ENCODE data around the gene FERMT3.

FERMT3 gene

GRCh38 chr11:64246871-64247728, 40.6 kb downstream of the FERMT3 start, which contains the start of gene PPP1R14B:
TSS of gene PPP1R14B (minus strand) at chr11:64246943. CDS start at chr11:64246673, 270 bp downstream.
- H3K4me3 ChIP-seq (ENCODE audit: low read depth, low read length), result peak within 1 kb of the TSS; percentile 96
- DNase-seq (ENCODE audit: low read depth), result no peak
- TF ChIP-seq CTCF (IDR thresholded peaks at IDR 0.05; ENCODE audit: control insufficient read depth, extremely low read depth, insufficient read depth), result 0 out of 2 replicates have a peak, but pooled peaks have one; percentile 4

GRCh38 chr11:64247729-64248531, 41.4 kb downstream of the FERMT3 start:
- peak overlapping the region; percentile 64 for H3K4me3 ChIP-seq (ENCODE audit: low read depth, low read length)
- no peak for DNase-seq (ENCODE audit: low read depth)
- no peak for TF ChIP-seq CTCF (IDR thresholded peaks at IDR 0.05; ENCODE audit: control insufficient read depth, extremely low read depth, insufficient read depth)

GRCh38 chr11:64248578-64248977, 42.1 kb downstream of the FERMT3 start:
- DNase-seq (ENCODE audit: low read depth), result no peak
- no peak for TF ChIP-seq CTCF (IDR thresholded peaks at IDR 0.05; ENCODE audit: control insufficient read depth, extremely low read depth, insufficient read depth)
- H3K4me3 ChIP-seq (ENCODE audit: low read depth, low read length), result no peak overlapping the region

- no peak for DNase-seq (ENCODE audit: low read depth)
- no peak overlapping the region for H3K4me3 ChIP-seq (ENCODE audit: low read depth, low read length)
- no peak for TF ChIP-seq CTCF (IDR thresholded peaks at IDR 0.05; ENCODE audit: control insufficient read depth, extremely low read depth, insufficient read depth)
Measured at GRCh38 chr11:64249038-64249437, 42.5 kb downstream of the FERMT3 start.

- no peak overlapping the region for H3K4me3 ChIP-seq (ENCODE audit: low read depth, low read length)
- no peak for TF ChIP-seq CTCF (IDR thresholded peaks at IDR 0.05; ENCODE audit: control insufficient read depth, extremely low read depth, insufficient read depth)
- no peak for DNase-seq (ENCODE audit: low read depth)
Measured at GRCh38 chr11:64249563-64250414, 43.3 kb downstream of the FERMT3 start.

- H3K4me3 ChIP-seq (ENCODE audit: low read depth, low read length), result peak overlapping the region; percentile 52
- no peak for DNase-seq (ENCODE audit: low read depth)
- TF ChIP-seq CTCF (IDR thresholded peaks at IDR 0.05; ENCODE audit: control insufficient read depth, extremely low read depth, insufficient read depth), result no peak
Measured at GRCh38 chr11:64250415-64251015, 44.0 kb downstream of the FERMT3 start.
